Ovary (tissue), 3 donors: ENCODE measurements around the gene TCF4.

Experiments
- CTCF ChIP-seq, 3 donors: fragments of 450-650 bp in 2 of 3; fragments of 200-600 bp in 1 of 3; IDR thresholded peaks; one replicate each; pipeline versions ENCODE4 v1.5.1 to v1.8.0; 2016 to 2022; ENCODE audit warnings: antibody characterized with exemption in 3 of 3, mild to moderate bottlenecking in 1 of 3
- POLR2A ChIP-seq: fragments of 450-650 bp; IDR thresholded peaks from one replicate; pipeline ENCODE4 v1.6.1; 2017; ENCODE audit warnings: antibody characterized with exemption, mild to moderate bottlenecking, moderate library complexity
- donor health status: DM: no; HTN: no; CAD: no.

GRCh38 chr18:55443776-55444175, 144.2 kb downstream of the TCF4 start:
- no peak for TF ChIP-seq CTCF (IDR thresholded peaks at IDR 0.05)
- no peak for TF ChIP-seq POLR2A
